ENCODE results near the gene CROT.

- TF ChIP-seq, protein P1, sequence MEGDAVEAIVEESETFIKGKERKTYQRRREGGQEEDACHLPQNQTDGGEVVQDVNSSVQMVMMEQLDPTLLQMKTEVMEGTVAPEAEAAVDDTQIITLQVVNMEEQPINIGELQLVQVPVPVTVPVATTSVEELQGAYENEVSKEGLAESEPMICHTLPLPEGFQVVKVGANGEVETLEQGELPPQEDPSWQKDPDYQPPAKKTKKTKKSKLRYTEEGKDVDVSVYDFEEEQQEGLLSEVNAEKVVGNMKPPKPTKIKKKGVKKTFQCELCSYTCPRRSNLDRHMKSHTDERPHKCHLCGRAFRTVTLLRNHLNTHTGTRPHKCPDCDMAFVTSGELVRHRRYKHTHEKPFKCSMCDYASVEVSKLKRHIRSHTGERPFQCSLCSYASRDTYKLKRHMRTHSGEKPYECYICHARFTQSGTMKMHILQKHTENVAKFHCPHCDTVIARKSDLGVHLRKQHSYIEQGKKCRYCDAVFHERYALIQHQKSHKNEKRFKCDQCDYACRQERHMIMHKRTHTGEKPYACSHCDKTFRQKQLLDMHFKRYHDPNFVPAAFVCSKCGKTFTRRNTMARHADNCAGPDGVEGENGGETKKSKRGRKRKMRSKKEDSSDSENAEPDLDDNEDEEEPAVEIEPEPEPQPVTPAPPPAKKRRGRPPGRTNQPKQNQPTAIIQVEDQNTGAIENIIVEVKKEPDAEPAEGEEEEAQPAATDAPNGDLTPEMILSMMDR (IDR thresholded peaks at IDR 0.05; ENCODE audit: low read depth, low read length) = no peak
- TF ChIP-seq EZH2phosphoT487 (IDR thresholded peaks at IDR 0.05; ENCODE audit: low read depth) = no peak
Observed at GRCh38 chr7:87363342-87363741, 17.9 kb downstream of the CROT start.

Measured in OCI-LY3 (cell line).